GM18502 (cell line): ENCODE data around the gene KIAA0825.

Experiments
- ATAC-seq: cut with Tn5 transposase; IDR thresholded peaks from one replicate; pipeline ENCODE4 v1.9.1; 2021; ENCODE audit warnings: mild to moderate bottlenecking; ENCODE audit not compliant: unreplicated experiment, poor library complexity

Gene KIAA0825

DNA sequence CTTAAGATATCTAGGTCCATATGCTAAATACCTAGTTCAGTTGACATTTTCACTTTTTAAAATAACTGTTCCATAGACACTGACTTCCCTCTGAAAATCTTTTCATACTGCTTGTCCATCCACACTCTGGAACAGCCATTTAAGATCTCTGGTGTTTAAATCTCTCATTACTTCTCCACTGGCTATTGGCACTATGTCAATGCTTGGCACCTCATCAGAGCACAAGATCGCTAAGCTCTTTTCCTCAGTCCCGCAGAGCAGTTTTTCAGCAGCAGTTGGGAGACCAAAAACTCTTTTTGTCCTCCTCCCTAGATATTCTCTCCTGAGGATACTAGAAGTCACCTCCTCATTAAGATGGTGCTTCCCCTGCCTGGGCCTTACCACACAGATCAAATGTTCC lies 172.7 kb downstream of the KIAA0825 start:
- no peak for ATAC-seq

DNA sequence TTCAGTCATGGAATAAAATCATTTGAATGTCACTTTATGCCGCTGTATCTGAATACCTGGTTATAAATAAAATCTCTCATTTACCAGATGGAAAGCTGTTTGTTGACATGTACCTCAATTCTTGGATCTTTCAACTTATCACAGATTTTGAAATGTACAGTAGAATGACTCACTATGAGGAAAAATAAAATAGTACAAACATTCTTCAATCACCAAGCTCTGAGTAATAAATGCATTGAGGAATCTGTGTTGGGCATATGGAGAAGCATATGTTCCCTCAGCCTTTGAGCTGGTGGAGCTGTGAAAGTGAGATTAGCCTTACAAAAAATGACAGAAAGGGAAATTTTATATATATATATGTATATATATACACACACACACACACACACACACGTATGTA lies 175.4 kb downstream of the KIAA0825 start:
- ATAC-seq = no peak

DNA sequence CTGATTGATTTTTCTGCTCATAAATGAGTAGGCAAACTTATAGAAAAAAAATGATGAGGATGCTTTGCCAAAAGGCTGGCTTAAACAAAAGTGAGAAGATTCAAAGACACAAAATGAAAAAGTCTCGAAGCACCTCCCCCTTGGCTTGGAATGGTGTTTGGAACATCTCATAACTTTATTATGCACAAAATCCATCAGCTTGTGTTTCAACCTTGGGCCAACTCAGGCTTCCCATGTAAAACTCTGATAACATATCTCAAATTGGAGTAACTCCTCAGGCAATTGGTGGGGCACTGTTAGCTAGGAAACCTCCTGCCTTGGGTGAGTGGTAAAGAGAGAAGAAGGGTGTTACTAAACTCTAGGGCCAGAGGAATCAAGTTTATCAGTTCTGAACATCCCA lies 176.3 kb downstream of the KIAA0825 start:
- ATAC-seq = no peak

DNA sequence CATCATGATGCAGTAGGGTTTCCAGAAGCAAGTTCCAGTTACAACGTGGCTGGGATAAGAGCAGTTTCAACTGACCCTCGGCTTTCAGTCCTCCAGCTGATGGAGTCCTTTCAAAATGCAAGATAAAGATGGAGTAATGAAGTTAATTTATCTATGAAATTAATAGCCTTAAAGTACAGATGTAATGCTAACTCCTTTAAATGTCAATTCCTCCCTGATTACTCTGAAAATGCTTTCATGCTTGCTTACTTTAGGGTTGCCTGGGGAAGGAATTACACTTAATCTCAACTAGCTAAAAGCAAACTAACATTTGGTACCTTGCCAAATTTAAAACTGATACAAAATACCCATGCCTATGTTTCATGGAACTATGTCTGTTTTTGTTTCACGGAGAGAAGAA lies 178.4 kb downstream of the KIAA0825 start:
- no peak for ATAC-seq

DNA sequence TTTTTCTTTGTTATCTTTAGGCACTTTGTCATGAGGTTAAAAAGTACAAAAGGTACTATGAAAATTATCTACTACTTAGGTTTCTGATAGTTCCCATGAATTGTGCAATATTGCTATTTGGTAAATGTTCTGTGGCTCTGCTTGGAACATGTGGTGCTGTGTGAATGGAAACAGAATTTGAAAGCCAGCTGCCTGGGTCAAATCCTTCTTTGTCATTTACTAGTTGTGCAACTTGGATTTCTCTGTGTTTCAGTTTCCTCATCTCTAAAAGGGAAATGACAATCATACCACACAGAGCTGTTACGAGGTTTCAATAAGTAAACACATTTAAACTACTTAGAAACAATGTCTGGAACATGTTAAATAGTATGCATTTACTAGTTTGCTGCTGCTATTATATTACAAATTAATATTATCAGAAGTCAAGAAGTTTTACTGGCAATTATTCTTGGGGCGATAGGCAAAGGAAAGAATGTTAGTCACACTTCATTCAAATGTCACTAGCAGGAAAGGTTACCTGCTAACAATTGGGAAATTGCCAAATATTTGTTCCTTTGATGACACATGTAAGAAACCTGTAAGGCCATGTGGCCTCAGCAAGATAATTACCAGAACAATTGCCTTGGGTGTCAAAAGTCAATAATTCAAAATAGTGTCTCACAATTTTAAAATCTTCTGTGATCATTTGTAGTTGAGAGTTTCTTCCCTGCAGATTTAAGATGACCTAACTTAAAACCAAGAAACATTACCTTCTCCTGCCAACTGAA lies 184.8 kb downstream of the KIAA0825 start:
- ATAC-seq = no peak

DNA sequence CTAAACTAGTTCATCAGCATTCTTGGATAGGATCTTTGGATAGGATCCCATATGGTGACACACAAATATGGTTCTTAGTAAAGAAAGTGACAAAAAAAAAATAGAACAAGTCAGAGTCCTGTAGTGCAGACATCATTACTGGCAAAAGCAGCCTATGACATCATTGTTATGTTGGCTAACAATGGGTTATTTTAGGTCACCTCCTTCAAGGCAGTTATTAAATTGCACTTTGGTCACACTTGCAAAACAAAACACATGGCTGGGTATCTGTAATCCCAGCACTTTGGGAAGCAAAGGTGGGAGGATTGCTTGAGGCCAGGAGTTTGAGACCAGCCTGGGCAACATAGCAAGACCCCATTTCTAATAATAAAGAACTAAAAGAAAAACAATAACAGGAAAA lies 185.9 kb downstream of the KIAA0825 start:
- ATAC-seq = no peak

DNA sequence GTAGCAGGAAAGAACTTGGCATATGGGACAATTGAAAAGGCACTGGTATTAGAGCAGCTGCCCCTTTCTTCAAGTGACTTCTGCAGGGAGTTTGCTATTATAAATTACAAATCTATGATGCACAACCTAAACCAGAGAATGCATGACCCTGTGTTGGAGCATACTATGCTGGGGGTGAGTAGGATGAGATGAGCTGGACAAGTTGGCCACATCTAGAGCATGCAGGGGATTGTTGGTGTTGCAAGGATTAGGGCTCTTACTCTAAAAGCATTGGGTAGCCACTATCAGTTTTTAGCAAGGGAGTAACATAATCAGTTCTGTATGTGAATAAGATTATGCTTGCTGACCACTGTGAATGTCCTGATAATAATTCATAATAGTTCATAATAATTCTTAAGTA lies 186.7 kb downstream of the KIAA0825 start:
- ATAC-seq = no peak

DNA sequence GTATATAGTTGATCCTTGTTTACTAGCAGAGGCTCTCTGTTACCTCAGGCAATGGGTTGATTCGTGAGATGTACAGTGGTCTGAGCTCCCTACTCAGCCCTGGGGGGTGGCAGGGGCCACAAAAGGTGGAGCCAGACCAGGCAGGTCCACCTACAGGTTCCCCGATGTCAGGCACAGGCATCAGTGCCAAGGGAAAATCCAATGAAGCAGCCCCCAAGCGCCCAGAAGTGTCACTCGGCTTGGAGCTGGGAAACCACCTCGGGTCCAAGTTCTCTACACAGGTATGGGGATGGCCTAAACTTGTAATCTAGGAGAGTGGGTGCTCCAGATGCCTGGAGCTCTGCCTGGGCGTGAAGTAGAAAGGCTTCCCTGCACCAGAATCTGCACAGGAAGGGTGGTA lies 188.8 kb downstream of the KIAA0825 start:
- ATAC-seq = no peak

DNA sequence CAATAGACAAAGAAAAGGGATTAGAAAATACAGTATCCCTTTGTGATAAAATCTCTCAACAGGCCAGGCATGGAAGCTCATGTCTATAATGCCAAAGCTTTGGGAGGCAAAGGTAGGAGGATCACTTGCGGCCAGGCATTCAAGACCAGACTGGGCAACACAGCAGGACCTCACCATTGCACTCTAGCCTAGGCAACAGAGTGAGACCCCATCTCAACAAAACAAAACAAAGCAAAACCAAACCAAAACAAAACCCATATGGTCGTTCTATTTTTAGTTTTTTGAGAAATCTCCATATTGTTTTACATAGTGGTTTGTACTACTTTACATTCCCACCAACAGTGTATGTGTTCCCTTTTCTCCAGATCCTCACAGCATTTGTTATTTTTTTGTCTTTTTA lies 193.0 kb downstream of the KIAA0825 start:
- ATAC-seq = no peak

DNA sequence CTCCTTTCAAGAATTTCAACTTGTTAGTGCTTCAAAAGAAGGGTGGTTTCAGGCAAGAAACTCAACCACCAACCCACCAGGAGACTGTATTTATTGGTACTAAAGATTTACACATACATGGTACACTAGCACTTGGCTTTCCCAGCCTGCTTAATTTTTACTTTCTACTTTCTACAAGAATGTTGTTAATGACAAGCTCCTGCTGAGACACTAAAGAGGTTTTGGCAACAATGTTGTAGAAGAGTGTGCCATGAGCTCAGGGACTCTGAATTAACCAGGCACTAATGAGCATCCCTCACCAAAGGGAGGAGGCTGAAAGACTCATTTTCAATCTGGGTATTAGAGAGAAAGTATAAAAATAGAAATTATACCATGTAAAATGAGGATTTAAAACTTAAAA lies 195.0 kb downstream of the KIAA0825 start:
- no peak for ATAC-seq

DNA sequence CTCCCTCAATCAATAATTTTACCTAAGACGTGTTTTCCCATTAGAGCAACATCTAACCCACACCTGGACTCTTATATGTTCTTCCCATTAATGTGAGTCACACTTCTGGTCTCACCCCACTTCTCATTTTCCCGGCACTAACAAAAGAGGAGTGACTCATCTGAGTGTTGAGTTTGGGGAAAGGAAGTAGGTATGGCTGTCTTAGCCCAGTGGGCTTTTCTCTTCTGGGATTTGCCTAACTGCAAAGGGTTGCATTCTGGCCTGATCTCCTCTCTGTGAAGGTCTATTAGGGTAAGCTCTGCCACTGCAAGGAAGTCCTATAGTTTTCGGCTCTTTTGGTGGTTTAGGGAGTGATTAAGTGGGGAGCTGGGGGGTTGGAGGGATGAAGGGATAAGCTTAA lies 195.6 kb downstream of the KIAA0825 start:
- no peak for ATAC-seq

DNA sequence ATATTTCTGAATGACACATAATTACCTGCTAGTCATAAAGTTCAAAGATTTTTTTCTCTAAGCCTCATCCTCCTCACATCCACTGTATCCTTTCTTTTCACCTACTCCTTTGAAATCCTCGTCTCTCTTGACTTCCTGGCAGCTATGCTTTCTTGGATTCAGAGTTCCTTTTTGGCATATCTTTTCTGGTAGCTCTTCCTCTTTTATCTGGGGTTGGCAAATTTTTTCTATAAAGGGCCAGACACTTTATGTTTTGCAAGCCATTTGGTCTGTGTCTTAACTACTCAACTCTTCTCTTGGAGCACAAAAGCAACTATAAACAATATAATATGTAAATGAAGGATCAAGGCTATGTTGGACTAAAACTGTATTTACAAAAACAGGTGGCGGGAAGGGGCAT lies 197.5 kb downstream of the KIAA0825 start:
- ATAC-seq = no peak

DNA sequence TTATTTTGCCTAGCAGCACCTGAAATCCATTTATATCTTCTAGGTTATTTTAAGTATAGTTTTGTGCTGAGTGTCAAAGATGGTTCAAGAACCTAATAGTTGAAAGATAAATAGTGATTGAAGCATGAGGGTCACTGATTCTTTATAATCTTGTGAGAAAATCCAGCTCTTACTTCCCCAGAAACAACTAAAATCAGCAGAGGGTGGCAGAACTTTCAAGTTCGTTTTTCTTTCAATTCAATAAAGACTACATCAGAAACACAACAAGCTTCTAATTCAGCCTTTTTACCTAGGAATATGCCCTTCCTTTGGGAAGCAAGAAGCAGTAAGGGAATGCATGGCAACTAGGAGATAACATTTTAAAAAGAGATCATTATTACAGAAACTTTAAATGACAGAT lies 202.6 kb downstream of the KIAA0825 start:
- ATAC-seq = no peak

DNA sequence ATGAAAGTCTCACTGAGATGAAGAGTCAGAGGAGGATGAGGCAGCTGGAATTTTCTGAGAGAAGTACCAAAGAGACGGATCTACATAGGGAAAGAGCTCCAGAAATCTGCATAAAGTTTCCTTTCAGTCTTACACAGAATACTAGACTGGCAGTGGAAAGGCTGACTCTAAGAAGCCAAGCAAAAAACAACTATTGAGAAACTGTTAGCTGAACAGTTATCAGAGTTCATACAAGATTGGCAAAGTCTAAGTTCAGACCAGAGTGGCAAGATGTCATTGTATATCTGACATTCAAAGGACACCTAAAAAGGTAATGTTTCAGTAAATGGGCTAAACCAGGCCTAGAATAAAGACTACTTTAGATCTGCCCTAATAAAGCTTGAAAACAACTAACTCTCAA lies 209.0 kb downstream of the KIAA0825 start:
- no peak for ATAC-seq

DNA sequence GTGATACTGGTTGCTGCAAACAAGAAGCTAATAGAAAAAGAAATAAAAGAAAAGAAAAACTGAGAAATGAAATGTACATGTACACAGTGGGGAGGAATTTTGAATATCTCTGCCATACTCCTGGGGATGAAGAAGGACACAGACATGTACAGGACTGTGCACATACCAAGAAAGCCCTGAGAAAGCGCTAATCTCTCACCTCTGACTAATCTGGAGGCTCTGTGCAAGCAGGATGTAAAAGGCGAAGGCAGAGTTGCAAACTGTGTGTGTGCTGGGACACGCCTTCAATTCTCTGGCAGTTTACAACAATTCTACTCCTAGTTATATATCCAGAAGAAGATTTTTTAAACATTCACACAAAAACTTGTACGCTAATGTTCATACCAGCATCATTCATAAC lies 211.4 kb downstream of the KIAA0825 start:
- no peak for ATAC-seq

DNA sequence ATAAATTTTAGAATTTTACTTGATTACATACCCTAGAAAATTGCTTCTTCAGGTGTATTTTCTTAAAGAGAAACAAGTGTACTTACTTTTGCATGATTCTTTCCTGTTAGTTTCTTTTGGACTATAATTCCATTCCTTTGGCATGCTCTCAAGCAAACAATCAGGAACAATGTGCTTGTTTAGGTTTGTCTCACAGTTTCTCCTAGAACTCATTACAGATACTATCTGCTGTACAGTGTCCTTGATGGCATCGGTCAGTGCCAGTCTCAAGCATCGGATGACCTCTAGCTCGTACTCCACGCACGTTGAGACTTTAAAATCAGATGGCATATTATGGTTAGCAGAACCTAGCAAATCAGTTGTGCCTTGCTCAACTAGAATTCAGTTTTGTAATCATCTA lies 214.9 kb downstream of the KIAA0825 start:
- ATAC-seq = no peak

DNA sequence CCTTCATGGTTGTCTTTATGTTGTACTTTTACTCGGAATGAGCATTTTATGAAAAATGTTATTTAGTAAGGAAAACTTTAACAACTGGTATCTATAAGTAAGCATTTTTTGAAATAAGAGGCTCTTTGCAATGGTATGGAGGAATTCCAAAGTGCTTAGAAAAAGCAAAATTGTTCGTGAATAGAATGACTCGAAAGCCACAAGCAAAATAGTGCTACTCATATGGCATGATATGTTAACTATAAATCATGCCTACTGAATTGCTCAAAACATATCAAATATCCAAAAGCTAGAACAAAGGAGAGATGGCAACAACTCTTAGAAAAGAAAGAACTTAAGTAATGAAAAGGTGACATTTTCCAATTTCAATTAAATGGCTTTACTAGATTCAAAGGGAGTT lies 216.3 kb downstream of the KIAA0825 start:
- ATAC-seq = no peak

DNA sequence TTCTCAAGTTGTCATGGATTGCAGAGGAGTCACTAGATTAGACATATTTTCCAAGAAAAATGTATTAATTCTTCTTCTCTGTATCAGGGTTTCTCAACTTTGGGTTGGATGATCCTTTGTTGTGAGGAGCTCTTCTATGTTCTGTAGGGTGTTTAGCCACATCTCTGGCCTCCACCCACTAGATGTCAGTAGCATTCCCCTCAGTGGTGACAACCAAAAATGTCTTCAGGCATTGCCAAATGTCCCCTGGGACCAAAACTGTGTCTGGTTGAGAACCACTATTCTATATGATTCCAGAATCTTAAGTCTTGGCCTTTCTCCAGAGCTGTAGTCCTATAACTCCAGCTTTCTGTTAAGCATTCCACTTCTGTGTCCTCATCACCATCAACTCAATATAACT lies 220.9 kb downstream of the KIAA0825 start:
- ATAC-seq = peak; percentile 76

DNA sequence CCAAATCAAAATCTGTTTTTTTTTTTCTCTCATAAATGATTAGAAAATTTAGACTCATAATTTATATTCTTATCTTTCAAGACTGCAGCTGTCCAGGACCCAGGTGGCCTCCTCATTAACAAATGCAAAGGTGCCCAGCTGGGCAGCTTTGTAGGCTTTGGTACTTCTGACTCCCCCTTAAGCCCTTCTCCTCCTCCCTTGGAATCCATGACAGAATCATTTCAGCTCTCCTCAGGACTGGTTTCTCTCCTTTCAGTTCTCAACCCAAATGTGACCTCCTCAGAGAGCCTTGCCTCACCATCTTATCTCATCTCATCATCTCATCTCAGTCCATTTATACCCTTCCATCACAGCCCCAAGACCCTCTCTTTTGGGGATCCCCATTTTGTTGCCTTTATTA lies 221.7 kb downstream of the KIAA0825 start:
- ATAC-seq = no peak

DNA sequence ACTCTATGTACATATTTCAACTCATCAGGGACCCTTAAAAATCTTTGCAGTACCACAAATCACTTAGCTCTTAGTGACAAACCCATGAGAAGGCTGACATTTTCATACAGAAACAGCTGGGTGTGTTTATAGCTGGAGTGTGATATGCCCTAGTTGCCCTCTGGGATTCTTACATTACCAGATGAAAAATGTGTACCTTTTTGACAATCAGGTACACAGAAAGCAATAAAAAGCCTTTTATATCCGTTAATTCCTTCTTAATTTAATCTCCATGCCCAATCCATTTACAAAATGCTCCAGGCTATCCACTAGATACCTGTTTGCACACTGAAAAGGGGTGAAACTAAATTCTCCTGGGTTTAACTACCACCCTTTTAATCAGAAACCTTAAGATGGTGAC lies 222.9 kb downstream of the KIAA0825 start:
- no peak for ATAC-seq

DNA sequence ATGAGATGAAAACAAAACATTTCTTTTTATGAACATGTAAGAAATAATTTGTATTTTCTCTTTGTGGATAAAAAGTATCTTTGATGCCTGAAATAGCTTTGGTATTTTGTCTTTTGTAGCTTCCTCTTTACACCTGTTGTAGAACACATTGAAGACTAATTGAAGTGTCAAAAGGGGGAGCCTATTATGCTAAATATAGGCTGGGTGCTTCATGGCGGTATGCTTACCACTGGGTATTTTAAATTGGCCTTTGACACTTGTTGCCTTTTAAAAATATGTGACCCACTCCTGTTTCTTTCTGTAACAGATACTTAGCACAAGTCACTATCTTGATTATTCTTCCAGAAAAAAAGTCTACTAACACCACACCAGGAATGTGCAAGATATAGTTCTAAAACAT lies 226.4 kb downstream of the KIAA0825 start:
- no peak for ATAC-seq

DNA sequence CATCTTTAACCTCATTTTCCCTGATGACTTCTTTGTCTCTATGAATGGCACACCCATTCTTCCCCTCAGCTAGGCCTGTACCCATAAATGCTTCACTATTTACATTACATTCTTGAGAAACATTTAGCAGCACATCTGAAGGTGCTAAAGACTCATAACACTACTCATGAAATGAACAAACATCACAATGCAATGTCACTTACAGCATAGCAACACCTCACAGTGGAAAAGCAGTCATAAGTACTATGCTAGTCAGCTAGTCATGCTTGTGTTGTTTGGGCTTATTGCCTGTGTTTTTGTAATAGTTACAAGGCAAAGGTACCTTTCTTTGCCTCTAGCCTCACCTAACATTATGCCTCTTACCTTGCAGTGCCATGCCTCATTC lies 228.9 kb downstream of the KIAA0825 start:
- ATAC-seq = peak; percentile 54
